ENCODE data around the gene CPTP.

The CPTP gene

GRCh38 chr1:1317420-1317819 lies 7.2 kb upstream of the CPTP start:
- in situ Hi-C loops (cut with MboI; ENCODE audit: low sequenced_read_pairs) = no loop called here

GRCh38 chr1:1318131-1318652 lies 6.4 kb upstream of the CPTP start:
- in situ Hi-C loops (cut with MboI; ENCODE audit: low sequenced_read_pairs) = no loop called here

- in situ Hi-C loops (cut with MboI; ENCODE audit: low sequenced_read_pairs) = no loop called here
Measured at GRCh38 chr1:1318777-1319645, 5.6 kb upstream of the CPTP start.

GRCh38 chr1:1319646-1319941 lies 5.0 kb upstream of the CPTP start:
- in situ Hi-C loops (cut with MboI; ENCODE audit: low sequenced_read_pairs) = no loop called here

GRCh38 chr1:1320666-1321448 lies 3.7 kb upstream of the CPTP start:
- in situ Hi-C loops (cut with MboI; ENCODE audit: low sequenced_read_pairs) = no loop called here

GRCh38 chr1:1321477-1321876 lies 3.1 kb upstream of the CPTP start:
- in situ Hi-C loops (cut with MboI; ENCODE audit: low sequenced_read_pairs) = no loop called here

GRCh38 chr1:1322418-1322817 lies 2.2 kb upstream of the CPTP start:
- in situ Hi-C loops (cut with MboI; ENCODE audit: low sequenced_read_pairs) = no loop called here

GRCh38 chr1:1322952-1323351 lies 1.6 kb upstream of the CPTP start:
- in situ Hi-C loops (cut with MboI; ENCODE audit: low sequenced_read_pairs) = no loop called here

- in situ Hi-C loops (cut with MboI; ENCODE audit: low sequenced_read_pairs) = no loop called here
Measured at GRCh38 chr1:1324084-1324523, 498 bp upstream of the CPTP start.

- in situ Hi-C loops (cut with MboI; ENCODE audit: low sequenced_read_pairs) = no loop called here
Measured at GRCh38 chr1:1325288-1326074, 879 bp downstream of the CPTP start.

GRCh38 chr1:1326075-1326605 lies 1.5 kb downstream of the CPTP start:
- in situ Hi-C loops (cut with MboI; ENCODE audit: low sequenced_read_pairs) = no loop called here

GRCh38 chr1:1327291-1327690 lies 2.7 kb downstream of the CPTP start:
- in situ Hi-C loops (cut with MboI; ENCODE audit: low sequenced_read_pairs) = no loop called here

GRCh38 chr1:1328254-1328653 lies 3.7 kb downstream of the CPTP start:
- in situ Hi-C loops (cut with MboI; ENCODE audit: low sequenced_read_pairs) = no loop called here

- in situ Hi-C loops (cut with MboI; ENCODE audit: low sequenced_read_pairs) = no loop called here
Measured at GRCh38 chr1:1329304-1330210, 5.0 kb downstream of the CPTP start.

GRCh38 chr1:1330366-1331067 lies 5.9 kb downstream of the CPTP start:
- in situ Hi-C loops (cut with MboI; ENCODE audit: low sequenced_read_pairs) = no loop called here

GRCh38 chr1:1331068-1331965 lies 6.7 kb downstream of the CPTP start, which contains the start of gene TAS1R3:
Gene TAS1R3, plus strand, starts transcription at chr1:1331280. Its CDS starts 66 bp downstream, at chr1:1331346.
- in situ Hi-C loops (cut with MboI; ENCODE audit: low sequenced_read_pairs) = no loop called here

GRCh38 chr1:1332031-1332755 lies 7.6 kb downstream of the CPTP start:
- in situ Hi-C loops (cut with MboI; ENCODE audit: low sequenced_read_pairs) = no loop called here

Data from hTERT RPE-1 (cell line).